NAMALWA (cell line): ENCODE measurements around the gene PCSK2.

Experiments used
- DNase-seq: peaks from one replicate; pipeline ENCODE4 v3.0.0-alpha.2; 2015; ENCODE audit warnings: low spot score

PCSK2 gene

GRCh38 chr20:17399303-17399985, 172.6 kb downstream of the PCSK2 start:
- no peak for DNase-seq

DNA sequence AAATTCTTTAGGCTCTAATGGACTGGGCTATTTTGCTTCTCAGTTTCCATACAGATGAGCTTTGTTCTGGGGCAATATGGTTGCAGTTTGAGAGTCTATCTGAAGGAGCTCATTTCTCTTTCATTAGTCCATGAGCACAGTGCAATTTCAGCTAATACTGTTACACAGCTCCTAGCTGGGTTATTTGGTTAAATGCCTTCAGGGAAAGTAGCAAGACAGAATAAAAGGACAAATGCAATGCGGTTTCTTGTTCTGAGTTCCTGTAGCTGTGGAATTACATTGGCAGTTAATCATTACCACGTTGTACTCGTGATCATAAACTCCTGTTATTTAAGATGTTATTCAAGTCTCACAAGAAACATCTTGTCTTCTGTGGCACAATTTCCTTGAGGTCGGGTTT, 176.6 kb downstream of the PCSK2 start:
- DNase-seq = no peak

DNA sequence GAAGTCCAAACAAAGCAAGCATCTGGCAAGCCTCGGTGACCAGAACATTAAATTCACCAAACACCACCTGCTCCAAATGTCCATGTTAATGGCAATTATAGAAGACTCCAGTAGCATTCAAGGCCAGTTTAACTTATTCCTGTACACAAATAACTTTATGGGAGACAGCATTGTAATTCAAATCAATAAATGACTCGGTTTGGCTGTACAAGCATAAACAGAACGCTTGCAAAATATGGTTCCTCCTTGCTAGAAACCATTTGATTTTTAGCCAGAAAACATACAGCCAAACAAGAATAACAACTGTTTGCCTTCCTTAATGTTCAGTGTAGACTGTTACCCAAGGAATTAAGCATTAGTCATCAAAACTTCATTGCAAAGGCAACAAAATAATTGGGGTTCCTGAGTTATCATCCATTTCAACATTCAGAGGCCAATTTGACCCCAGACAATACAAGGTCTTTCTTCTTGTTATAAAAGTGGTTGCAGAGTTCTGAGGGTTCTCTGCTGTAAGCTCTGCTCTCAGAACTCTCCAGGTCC, 179.3 kb downstream of the PCSK2 start:
- no peak for DNase-seq

DNA sequence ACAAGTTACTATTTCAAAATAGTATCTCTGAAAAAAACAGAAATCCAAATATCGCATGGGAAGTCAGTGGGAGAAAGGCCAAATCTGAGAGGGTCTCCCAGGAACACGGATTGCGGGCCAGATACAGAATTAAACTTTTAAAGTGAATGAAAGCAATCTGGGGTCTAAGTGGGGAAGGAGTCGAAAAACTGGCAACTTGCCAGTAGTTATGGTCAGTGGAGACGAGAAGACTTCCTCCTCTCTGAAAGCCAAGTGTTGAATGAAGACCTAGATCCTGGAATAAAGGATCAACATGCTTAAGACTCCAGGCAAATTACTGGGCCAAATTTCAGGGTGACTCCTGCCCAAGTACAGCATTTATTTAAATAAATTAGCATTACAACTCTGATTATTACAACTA, 180.7 kb downstream of the PCSK2 start:
- no peak for DNase-seq

GRCh38 chr20:17417225-17417624, 190.4 kb downstream of the PCSK2 start:
- DNase-seq = no peak

DNA sequence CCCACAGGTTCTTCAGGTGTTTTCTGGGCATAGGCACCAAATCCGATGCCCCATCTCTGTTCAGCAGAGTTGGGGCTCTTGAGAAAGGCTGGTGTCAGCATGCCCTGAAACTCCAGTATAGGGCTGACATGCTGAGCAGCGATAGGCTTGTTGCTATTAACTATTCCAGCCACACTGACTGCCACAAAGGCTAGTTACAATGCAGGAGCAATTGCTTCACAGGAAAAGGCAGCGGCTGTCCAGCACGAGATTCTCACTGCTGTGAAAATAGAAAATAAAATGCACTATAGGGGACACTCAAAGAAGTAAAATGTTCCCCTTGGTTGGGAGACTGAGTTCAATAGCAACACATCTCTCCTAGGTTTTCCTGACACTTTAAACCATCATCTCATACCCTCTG, 191.9 kb downstream of the PCSK2 start:
- DNase-seq = no peak

- DNase-seq = no peak
Observed at GRCh38 chr20:17419479-17420041, 192.7 kb downstream of the PCSK2 start.

DNA sequence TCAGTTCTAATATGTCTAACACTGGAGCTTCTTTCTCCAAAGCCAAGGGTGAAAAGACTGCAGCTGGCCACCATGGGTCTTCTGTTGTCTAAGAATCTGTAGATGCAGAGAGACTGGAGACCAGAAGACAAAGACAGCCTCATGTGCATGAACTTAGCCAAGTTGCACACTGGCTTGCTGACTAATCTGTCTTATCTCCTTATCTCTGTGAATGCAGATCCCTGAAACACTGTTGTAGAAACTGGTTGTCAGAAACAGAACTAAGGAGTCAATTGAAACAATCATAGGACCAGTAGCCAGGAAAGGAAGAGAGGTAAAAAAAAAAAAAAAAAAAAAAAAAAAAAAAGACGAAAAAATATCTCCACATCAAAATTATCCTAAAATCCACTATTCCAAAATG, 194.7 kb downstream of the PCSK2 start:
- DNase-seq = no peak

DNA sequence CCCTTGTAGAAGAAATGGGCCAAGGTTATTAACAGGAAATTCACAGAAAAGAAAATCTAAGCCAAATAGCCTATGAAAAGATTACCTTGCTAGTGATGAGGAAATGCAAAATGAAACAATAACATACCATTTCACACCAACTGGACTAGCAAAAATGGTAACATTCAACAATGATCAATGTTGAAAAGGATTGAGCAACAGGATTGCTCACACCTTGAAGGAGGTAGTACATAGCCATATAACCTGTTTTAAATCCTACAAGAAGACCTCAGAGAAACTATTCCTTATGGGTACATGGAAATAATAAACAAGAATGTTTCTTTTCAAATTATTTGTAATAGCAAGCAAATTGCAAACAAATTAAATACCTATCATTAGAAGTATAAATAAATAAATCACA, 196.9 kb downstream of the PCSK2 start:
- no peak for DNase-seq

- no peak for DNase-seq
Observed at GRCh38 chr20:17427638-17428037, 200.8 kb downstream of the PCSK2 start.

DNA sequence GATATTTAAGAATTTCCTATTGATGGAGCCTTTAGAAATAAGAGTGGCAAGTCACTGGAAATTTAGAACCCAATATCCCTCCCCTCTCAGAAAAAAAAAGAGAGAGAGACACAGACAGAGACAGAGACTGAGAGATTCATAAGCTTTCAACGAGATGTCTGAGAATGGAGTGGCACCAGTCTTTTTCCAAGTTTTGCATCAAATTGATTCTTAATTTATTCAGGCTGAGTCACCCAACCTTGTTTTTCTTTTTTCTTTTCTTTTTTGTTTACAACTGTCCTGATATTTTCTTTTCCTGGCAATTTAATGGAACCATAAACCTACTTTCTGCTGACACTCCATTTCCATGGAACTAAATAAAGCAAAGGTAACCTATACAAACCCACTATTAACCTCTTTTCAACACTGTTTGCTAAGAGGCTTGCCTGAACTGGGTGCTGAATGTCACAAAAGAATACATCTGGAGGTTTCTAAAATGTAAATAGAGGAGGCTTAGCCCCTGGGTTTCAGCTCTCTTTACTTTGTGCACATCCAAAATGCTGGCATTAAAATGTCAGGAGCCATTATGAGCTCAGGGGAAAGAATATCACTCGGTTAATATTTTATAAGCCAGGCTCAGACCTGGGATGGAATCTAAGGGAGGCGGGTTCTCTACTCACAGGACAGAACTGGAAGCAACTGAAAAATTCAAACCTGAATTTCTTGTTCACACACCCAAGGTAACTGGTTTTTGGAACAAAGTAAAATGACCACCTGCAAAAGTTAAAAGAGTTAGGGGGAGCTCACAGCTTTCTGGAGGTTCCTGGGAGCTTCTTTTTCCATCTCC, 203.5 kb downstream of the PCSK2 start:
- no peak for DNase-seq

- peak; percentile 64 for DNase-seq
Observed at GRCh38 chr20:17431621-17432364, 205.0 kb downstream of the PCSK2 start.

- no peak for DNase-seq
Observed at GRCh38 chr20:17436664-17437063, 209.8 kb downstream of the PCSK2 start.

- no peak for DNase-seq
Observed at GRCh38 chr20:17437251-17437650, 210.4 kb downstream of the PCSK2 start.

GRCh38 chr20:17438436-17439039, 211.7 kb downstream of the PCSK2 start:
- peak; percentile 15 for DNase-seq

DNA sequence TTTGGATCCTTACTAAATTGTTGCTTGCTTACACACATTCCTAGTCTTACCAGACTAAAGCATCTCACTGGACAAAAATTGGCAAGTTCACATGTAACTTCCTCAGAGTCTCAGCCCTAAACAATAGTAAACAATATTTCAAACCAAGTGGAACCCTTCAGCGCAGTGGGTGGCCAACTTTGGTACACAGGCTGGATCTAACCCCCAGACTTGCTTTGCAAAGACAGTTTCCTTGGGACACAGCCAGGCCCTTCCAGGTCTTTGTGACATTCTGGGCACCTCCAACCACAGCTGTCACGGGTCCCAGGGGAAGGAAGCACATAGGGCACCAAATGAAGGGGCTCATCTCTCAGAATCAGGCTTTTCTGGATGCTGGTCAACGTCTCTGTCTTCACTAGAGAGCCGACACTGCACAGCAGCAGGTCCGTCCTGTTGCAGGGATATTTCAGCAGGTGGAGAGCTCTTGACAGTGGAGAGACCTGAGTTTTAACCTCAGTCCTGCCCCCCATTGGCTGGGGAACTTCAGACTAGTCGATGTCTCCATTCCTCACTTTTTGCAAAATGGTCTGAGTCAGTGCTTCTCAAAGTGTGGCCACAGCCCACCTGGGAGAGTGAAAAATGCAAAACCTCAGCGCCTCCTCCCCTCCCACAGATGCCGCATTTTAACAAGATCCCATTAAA, 212.9 kb downstream of the PCSK2 start:
- DNase-seq = no peak

DNA sequence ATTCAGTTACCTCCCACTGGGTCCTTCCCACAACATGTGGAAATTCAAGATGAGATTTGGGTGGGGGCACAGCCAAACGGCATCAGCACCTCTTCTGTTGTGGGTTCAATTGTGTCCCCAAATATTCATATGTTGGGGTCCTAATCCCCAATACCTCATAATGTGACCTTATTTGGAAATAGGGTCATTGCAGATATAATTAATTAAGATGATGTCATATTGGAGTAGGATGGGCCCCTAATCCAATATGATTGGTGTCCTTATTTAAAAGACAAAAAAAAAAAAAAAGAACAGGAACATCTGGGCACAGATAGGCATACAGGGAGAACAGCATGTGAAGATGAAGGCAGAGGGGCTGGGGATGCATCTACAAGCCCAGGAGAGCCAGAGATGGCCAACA, 214.9 kb downstream of the PCSK2 start:
- DNase-seq = no peak

- DNase-seq = peak; percentile 41
Observed at GRCh38 chr20:17442588-17442987, 215.7 kb downstream of the PCSK2 start.

GRCh38 chr20:17443131-17443858, 216.5 kb downstream of the PCSK2 start:
- no peak for DNase-seq

DNA sequence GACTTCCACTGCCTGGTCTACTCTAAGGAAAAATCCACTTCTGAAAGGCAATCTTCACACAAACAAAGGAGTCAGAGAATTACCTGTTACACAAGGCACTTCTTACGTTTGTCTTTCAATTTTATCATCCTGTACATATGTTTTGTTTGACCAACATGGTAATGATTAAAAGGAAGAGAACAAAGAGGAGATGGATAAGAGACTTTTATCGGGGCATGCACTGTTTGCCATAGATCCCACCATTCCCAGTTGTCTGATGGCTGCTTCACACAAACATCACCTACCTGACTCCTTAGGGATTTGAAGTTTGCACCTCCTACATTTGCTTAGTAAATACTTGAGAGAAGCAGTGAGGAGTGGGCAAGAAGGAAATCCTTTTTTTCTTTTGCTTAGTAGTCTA, 217.3 kb downstream of the PCSK2 start:
- DNase-seq = no peak

- DNase-seq = no peak
Observed at GRCh38 chr20:17445543-17445942, 218.7 kb downstream of the PCSK2 start.
